Osteoblast (primary cell): ENCODE results near the gene ZNF497. TPM values are rescaled to one million over a fixed set of nuclear protein-coding genes. Genes with fewer than 3 reads are reported as not detected.

Experiments
- DNase-seq: peaks from one replicate; pipeline ENCODE4 v3.0.0; 2011; ENCODE audit warnings: low spot score, mixed read lengths; ENCODE audit not compliant: insufficient read length; ENCODE audit errors: missing footprints
- H2AFZ ChIP-seq: 2 replicates; pipeline ENCODE4 v1.6.0; 2011; ENCODE audit warnings: mild to moderate bottlenecking, low read length
- H3K27ac ChIP-seq: 2 replicates; pipeline ENCODE4 v1.5.1; 2011; ENCODE audit warnings: mild to moderate bottlenecking, low read depth, low read length, moderate library complexity
- H3K27me3 ChIP-seq: 2 replicates; pipeline ENCODE4 v1.6.0; 2012; ENCODE audit warnings: mild to moderate bottlenecking, control low read depth, inconsistent platforms, low read length, moderate library complexity; ENCODE audit not compliant: insufficient read depth
- H3K36me3 ChIP-seq: 2 replicates; pipeline ENCODE4 v1.5.1; 2011; ENCODE audit warnings: mild to moderate bottlenecking, low read length, control low read depth, moderate library complexity; ENCODE audit not compliant: insufficient read depth
- H3K4me1 ChIP-seq: 2 replicates; pipeline ENCODE4 v1.5.1; 2011; ENCODE audit warnings: mild to moderate bottlenecking, low read length, control low read depth, moderate library complexity; ENCODE audit not compliant: insufficient read depth
- H3K4me2 ChIP-seq: 2 replicates; pipeline ENCODE4 v1.6.0; 2011; ENCODE audit warnings: mild to moderate bottlenecking, low read length; ENCODE audit not compliant: insufficient read depth
- H3K4me3 ChIP-seq: fragments of 200-600 bp; sonication (generic); 3 replicates; pipeline ENCODE4 v1.5.1; 2012; ENCODE audit warnings: mild to moderate bottlenecking, low read length, inconsistent platforms; ENCODE audit not compliant: insufficient read depth
- H3K79me2 ChIP-seq: 2 replicates; pipeline ENCODE4 v1.6.0; 2012; ENCODE audit warnings: mild to moderate bottlenecking, low read length, control low read depth, inconsistent platforms; ENCODE audit not compliant: insufficient read depth
- H3K9me3 ChIP-seq: 2 replicates; pipeline ENCODE4 v1.5.1; 2011; ENCODE audit warnings: low read depth, low read length, control low read depth
- H4K20me1 ChIP-seq: 2 replicates; pipeline ENCODE4 v1.6.0; 2012; ENCODE audit warnings: mild to moderate bottlenecking, low read length, control low read depth; ENCODE audit not compliant: insufficient read depth
- total RNA-seq: library from RNA; depleted of rRNA; stranded (reverse); fragments of >200 nt; gene quantifications from 2 replicates; pipeline ENCODE4 v1.2.3, GENCODE V29; 2012
- TF ChIP-seq, protein P1 (sequence below): IDR thresholded peaks from 2 replicates; pipeline ENCODE4 v1.5.1; 2011; ENCODE audit warnings: mild to moderate bottlenecking, low read depth, low read length, moderate library complexity; ENCODE audit errors: extremely low read depth

ZNF497 gene
- total RNA-seq, result 1.2 and 1.4 TPM in 2 replicates

DNA sequence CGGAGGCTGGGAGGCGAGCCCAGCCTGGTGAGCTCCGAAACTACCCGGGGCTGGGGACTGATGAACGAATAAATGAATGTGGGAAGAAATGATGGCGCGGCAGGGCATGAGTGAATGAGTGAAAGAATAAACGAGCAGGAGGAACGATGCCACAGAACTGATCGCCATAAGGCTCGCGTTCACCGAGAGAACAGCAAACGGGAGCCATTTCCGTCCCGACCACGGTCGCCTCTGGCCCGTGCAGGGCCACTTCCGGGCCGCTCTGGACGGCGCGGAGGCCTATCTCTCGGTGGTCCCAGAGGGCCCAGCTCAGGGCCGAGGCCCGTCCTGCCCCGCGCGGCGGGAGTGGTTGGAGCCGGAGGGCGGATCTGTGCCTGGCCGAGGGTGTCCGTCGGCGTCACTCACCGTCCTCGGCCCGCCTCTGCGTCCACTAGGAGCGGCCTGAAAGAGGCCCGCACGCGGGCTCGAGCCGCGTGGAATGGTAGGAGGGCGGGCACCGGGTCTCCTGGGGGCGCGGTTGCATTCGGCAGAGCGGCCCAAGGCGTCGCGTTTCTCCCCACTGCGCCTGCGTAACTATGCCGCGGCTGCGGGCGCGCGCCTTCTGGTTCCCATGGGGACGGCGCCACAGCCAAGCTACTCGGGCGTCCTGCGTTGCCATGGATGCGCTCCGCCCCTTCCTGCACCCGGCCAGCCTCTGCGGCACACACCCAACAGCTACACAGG, at the start of gene ZNF497:
Gene ZNF497 (minus strand): TSS at position 480 of the 723 bp plus-strand sequence. CDS start 5,116 bp downstream, outside the sequence.
- H4K20me1 ChIP-seq, result no peaks in the 10 kb centered on the region
- H2AFZ ChIP-seq, result peak within 1 kb of the TSS; percentile 98
- peak within 1 kb of the TSS; percentile 96 for H3K27ac ChIP-seq
- peak; percentile 100 for DNase-seq
- peaks cover 6% of the 10 kb centered on the region for H3K27me3 ChIP-seq
- TF ChIP-seq, protein P1, sequence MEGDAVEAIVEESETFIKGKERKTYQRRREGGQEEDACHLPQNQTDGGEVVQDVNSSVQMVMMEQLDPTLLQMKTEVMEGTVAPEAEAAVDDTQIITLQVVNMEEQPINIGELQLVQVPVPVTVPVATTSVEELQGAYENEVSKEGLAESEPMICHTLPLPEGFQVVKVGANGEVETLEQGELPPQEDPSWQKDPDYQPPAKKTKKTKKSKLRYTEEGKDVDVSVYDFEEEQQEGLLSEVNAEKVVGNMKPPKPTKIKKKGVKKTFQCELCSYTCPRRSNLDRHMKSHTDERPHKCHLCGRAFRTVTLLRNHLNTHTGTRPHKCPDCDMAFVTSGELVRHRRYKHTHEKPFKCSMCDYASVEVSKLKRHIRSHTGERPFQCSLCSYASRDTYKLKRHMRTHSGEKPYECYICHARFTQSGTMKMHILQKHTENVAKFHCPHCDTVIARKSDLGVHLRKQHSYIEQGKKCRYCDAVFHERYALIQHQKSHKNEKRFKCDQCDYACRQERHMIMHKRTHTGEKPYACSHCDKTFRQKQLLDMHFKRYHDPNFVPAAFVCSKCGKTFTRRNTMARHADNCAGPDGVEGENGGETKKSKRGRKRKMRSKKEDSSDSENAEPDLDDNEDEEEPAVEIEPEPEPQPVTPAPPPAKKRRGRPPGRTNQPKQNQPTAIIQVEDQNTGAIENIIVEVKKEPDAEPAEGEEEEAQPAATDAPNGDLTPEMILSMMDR, result no peak
- peaks cover 8% of the 10 kb centered on the region for H3K4me1 ChIP-seq
- no peaks in the 10 kb centered on the region for H3K36me3 ChIP-seq
- no peaks in the 10 kb centered on the region for H3K79me2 ChIP-seq
- H3K4me3 ChIP-seq, result peak within 1 kb of the TSS; percentile 90
- no peaks in the 10 kb centered on the region for H3K9me3 ChIP-seq
- H3K4me2 ChIP-seq, result peak within 1 kb of the TSS; percentile 97

DNA sequence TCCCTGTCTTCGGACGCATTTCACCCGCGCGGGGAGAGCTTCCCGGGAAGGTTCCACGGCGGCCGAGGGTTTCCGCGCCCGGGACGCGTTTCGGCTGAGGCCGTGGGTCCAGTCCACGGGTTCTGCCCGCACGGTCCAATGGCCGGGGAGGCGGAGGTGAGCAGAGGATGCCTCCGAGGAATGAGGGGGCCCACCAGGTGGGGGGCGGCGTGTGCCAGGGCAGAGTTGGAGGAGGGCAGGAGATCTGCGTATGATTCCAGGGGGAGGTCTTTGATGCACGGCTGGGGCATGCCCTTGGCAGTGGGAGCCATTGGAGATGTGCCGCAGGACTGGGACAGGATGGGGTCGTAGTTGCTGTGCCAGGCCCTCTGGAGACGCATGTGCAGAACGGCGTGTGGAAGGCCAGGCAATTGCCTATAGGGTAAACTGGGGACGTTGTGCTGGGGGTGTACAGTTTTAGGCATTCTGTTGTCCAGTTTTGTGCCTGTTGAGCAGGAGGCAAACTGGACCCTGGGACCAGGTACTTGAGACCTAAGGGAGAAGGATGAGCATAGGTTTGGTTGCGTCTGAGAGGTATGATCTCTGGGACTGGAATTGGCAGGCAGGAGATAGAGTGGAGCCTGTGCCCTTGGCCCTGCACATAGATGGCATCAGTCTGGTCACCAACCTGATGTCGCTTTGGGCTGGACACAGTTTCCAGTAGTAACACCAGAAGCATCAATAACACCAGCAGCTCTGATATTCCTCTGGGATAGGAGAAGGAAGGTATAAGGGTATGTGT, 46.6 kb upstream of the ZNF497 start:
- peak; percentile 87 for DNase-seq
- H3K79me2 ChIP-seq, result peaks cover 39% of the 10 kb centered on the region
- peak overlapping the region; percentile 88 for H3K27ac ChIP-seq

DNA sequence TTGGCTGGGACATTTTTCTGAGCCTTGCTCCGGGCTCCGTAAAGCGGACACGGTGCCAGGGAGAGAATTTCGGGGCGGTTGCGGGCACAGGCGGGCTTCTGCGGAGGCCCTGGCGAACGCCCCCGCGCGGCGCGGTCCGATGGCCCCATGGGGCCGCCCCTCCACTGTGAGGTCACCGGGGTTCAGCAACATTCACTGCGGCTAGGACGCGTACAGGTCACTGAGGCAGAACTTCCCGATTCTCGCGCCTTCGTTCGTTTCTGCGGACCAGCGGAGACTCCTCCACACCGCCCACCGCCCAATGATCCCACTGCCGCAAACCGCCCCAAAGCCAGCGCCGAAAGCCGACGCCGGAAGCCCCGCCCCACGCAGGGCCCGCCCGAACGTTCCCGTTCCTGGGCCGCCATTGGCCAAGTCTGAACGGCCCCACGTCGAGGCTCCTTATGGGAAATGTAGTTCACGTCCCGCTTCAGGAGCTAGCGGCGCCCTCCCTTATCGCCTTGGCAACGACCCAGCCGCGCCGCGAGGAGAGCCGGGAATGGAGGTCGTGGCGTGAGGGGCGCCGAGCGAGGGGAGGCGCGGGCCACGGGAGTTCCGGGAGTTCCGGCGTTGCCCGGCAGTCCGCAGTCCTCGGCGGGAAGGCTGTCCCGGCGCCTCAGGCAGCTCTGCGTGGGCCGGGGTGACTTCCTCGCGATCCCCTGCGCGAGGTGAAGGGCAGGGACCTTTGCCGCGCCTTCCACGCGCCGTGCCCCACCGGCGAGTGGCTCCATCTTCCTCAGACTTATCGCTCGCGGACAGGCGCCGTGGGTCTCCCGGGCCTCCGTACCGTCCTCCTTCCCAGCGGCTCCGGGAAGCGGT, 45.8 kb upstream of the ZNF497 start, which contains the start of gene ZNF584:
Gene ZNF584 (plus strand): TSS at position 498 of the 858 bp plus-strand sequence. CDS start 499 bp downstream, outside the sequence.
- H3K4me3 ChIP-seq, result peak within 1 kb of the TSS; percentile 96
- H3K9me3 ChIP-seq, result no peaks in the 10 kb centered on the region
- TF ChIP-seq, protein P1, result no peak
- H3K27me3 ChIP-seq, result no peaks in the 10 kb centered on the region
- H3K4me1 ChIP-seq, result peaks cover 17% of the 10 kb centered on the region
- H3K36me3 ChIP-seq, result no peaks in the 10 kb centered on the region
- H2AFZ ChIP-seq, result peak within 1 kb of the TSS; percentile 94
- H3K4me2 ChIP-seq, result peak within 1 kb of the TSS; percentile 92
- peaks cover 9% of the 10 kb centered on the region for H4K20me1 ChIP-seq
- DNase-seq, result peak; percentile 99
- peaks cover 39% of the 10 kb centered on the region for H3K79me2 ChIP-seq
- peak within 1 kb of the TSS; percentile 88 for H3K27ac ChIP-seq

More for the DNA sequence above, 46.6 kb upstream of the ZNF497 start:
- Histone ChIP-seq H3K27me3 (no peaks in the 10 kb centered on the region), H3K36me3 (no peaks in the 10 kb centered on the region), H4K20me1 (peaks cover 9% of the 10 kb centered on the region), H3K4me1 (peaks cover 17% of the 10 kb centered on the region), H3K4me2 (peak overlapping the region; percentile 92), H3K4me3 (peak overlapping the region; percentile 96), H2AFZ (peak overlapping the region; percentile 94), H3K9me3 (no peaks in the 10 kb centered on the region)
- TF ChIP-seq, protein P1, result no peak
